Measurements from ENCODE around the gene THSD4.

DNA sequence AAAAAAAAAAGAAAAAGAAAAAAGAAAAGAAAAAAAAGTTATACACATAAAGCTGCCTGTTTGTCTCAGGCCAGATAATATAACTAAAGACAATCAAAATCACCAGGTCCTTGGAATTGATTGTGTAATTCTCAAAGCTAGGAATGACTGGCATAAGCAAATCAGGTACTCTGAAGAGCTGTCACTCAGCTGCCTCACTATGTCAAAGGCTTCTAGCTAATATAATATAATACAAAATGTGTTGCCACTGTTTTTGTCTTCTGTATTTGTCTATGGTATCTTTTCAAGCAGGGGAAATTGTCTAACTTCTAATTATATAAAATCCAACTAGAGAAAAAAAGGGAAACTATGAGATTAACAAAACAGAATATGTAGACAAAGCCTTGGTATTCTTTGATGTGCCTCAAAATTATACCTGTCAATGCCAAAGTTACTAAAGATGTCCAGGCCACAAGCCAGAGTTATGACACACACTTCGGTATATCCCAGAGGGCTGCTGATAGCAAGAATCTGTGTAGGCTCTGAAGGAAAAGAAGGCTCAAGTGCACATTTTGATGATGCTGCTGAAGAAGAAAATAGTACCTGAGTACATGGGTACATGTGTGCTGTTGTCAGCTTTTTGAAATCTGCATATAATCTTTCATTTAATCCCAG lies 658.1 kb downstream of the THSD4 start:
- TF ChIP-seq CTCF (IDR thresholded peaks at IDR 0.05; ENCODE audit: low read length): no peak
- no peak for TF ChIP-seq EZH2 (optimal IDR thresholded peaks at IDR 0.05; ENCODE audit: low read depth, low read length)

Measured in MM.1S (cell line).